Large intestine (tissue), 3 donors: ENCODE measurements around the gene OR4D1. TPM values are rescaled to one million over a fixed set of nuclear protein-coding genes. Genes with fewer than 3 reads are reported as not detected.
A peak's percentile ranks its signal among the peaks of the same experiment; 100 is the strongest.

Source experiments
- DNase-seq, 2 donors: peaks; one replicate each; pipeline versions ENCODE4 v3.0.0 to v3.0.0-alpha.2; 2013
- H3K27ac ChIP-seq: one replicate; pipeline ENCODE4 v1.5.1; 2013; ENCODE audit warnings: low read length
- H3K27me3 ChIP-seq: 2 replicates; pipeline ENCODE4 v1.6.1; 2013; ENCODE audit warnings: low read length; ENCODE audit not compliant: control insufficient read depth, insufficient read depth
- H3K36me3 ChIP-seq: 2 replicates; pipeline ENCODE4 v1.6.1; 2013; ENCODE audit warnings: low read length; ENCODE audit not compliant: control insufficient read depth, insufficient read depth
- H3K4me1 ChIP-seq: one replicate; pipeline ENCODE4 v1.6.1; 2013; ENCODE audit warnings: low read length; ENCODE audit not compliant: control insufficient read depth, insufficient read depth
- H3K4me3 ChIP-seq: one replicate; pipeline ENCODE4 v1.5.1; 2013; ENCODE audit warnings: low read length
- H3K9me3 ChIP-seq: one replicate; pipeline ENCODE4 v1.6.1; 2013; ENCODE audit warnings: mild to moderate bottlenecking, low read depth, low read length, moderate library complexity; ENCODE audit not compliant: control insufficient read depth
- WGBS: methylation state at CpG from one replicate; pipeline ENCODE4 v1.1.5; 2013; ENCODE audit warnings: low lambda C conversion rate; ENCODE audit not compliant: insufficient coverage; 5-methylcytosine and 5-hydroxymethylcytosine counted together
- polyA plus RNA-seq: library from polyadenylated mRNA; unstranded; fragments of 120-200 nt; gene quantifications from one replicate; pipeline ENCODE4 v1.2.1, GENCODE V29; 2013

OR4D1 gene
- polyA plus RNA-seq, 1 donor, result 0.01 TPM

DNA sequence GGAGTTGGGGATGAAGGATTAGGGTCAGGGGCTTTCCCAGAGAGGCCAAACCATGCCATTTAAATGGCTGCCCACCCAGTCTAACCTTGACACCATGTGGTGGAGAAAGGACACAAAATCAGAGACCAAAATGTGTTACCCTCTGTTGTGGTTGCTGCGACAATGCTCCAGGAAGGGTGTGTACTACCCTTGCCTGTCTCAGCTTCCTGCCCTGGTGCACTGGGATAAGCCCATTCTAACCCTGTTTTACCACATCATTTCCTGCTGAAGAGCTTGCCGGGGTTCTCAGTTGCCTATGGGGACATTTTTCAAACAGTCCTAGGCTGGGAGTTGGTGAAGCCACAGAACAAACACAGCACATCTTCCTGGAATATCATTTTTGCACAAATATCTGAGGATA, 4.9 kb downstream of the OR4D1 start:
- peaks cover 4% of the 10 kb centered on the region for H3K9me3 ChIP-seq
- H3K4me3 ChIP-seq, result no peak overlapping the region
- H3K27ac ChIP-seq, result no peak overlapping the region
- no peak for DNase-seq
- H3K4me1 ChIP-seq, result no peaks in the 10 kb centered on the region
- H3K36me3 ChIP-seq, result no peaks in the 10 kb centered on the region
- no CpG with 5 or more reads among the region's 2 CpGs for WGBS
- peaks cover 68% of the 10 kb centered on the region for H3K27me3 ChIP-seq

DNA sequence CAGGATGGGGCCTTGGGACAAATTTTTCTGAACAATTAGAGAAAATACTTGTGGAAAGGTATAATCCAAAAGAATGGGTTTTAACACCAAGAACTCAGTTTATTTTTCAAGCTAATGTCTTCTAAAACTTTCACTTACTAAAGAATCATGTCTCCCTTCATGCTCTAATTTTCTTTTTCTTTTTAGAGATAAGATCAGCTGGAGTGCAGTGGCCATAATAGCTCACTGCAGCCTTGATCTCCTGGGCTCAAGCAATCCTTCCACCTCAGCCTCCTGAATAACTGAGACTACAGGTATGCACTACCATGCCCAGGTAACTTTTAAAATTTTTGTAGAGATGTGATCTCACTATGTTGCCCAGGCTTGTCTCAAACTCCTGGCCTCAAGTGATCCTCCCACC, 5.5 kb downstream of the OR4D1 start:
- no peaks in the 10 kb centered on the region for H3K36me3 ChIP-seq
- H3K27ac ChIP-seq, result no peak overlapping the region
- no peaks in the 10 kb centered on the region for H3K4me1 ChIP-seq
- H3K4me3 ChIP-seq, result no peak overlapping the region
- H3K27me3 ChIP-seq, result peaks cover 64% of the 10 kb centered on the region
- no peak for DNase-seq
- peaks cover 4% of the 10 kb centered on the region for H3K9me3 ChIP-seq

DNA sequence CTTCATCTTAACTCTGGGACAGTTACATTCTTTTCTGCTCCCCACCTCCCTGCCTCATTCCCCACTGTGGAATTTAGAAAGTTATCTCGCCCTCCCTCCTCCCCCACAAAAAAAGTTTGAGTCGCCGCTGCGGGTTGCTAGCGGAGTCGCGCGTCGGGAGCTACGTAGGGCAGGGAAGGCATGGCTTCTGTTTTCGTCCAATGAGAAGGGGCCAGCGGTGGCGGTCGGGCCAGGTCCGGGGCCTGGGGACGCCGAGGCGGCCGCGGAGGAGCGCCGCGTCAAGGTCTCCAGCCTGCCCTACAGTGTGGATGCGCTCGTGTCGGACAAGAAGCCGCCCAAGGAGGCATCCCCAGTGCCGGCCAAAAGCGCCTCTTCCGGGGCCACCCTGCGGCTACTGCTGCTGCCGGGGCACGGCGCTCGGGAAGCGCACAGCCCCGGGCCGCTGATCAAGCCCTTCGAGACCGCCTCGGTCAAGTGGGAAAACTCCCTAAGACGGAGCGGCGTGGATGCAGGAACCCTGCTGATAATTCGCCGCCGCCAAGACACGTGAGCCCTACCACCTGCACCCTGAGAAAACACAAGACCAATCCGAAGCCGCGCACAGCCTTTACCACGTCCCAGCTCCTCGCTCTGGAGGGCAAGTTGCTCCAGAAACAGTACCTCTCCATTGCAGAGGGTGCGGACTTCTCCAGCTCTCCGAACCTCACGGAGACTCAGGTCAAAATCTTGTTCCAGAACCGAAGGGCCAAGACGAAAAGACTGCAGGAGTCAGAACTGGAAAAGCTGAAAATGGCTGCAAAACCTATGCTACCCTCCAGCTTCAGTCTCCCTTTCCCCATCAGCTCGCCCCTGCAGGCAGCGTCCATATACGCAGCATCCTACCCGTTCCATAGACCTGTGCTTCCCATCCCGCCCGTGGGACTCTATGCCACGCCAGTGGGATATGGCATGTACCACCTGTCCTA, 8.9 kb downstream of the OR4D1 start:
- no CpG with 5 or more reads among the region's 65 CpGs for WGBS
- Histone ChIP-seq H3K27ac (no peak overlapping the region), H3K4me1 (no peaks in the 10 kb centered on the region), H3K4me3 (peak overlapping the region; percentile 23), H3K36me3 (no peaks in the 10 kb centered on the region), H3K9me3 (peaks cover 4% of the 10 kb centered on the region), H3K27me3 (peaks cover 71% of the 10 kb centered on the region)
- DNase-seq, result peak in 1 of 2 donors; percentile 13

DNA sequence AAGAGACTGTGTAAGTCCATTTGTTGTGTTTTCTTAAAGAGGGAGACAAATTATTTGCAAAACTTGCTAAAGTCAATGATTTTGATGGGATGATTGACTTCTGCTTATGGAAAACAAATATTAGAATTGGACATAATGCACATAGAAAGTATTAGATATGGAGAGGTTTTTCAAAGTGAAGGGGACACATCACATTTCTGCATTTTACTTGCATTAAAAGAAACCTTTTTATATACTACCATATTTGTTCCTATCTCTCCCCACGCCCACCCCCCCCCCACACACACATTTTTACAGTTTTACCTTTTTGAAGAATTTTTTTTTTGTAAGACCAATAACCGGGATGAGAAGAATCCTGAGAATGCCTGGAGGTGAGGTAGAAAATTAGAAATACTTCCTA, 10.0 kb downstream of the OR4D1 start:
- Histone ChIP-seq H3K36me3 (no peaks in the 10 kb centered on the region), H3K27me3 (peaks cover 69% of the 10 kb centered on the region), H3K4me3 (no peak overlapping the region), H3K9me3 (peaks cover 4% of the 10 kb centered on the region), H3K27ac (no peak overlapping the region), H3K4me1 (no peaks in the 10 kb centered on the region)
- DNase-seq, result no peak
- 100% methylated on average over 1 of the region's 2 CpGs for WGBS

DNA sequence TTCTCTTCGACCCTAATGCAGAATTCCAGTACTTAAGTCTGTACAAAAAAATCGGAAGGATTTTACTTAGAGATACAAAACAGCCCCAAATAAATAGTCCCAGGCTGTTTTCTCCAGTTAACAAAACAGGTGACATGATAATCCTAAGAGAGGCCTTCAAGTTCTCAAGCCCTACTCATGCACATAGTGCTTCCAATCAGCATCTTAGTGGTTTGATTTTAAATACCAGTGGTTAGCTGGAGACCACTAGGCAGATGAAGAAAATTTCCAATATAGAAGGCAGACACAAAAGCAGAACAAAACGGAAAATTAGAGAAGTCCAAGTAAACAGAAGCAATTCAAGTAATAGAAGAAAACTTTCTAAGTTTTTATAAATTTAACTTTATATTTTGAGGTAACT, 13.4 kb downstream of the OR4D1 start:
- peaks cover 54% of the 10 kb centered on the region for H3K27me3 ChIP-seq
- no peak overlapping the region for H3K4me3 ChIP-seq
- peaks cover 4% of the 10 kb centered on the region for H3K9me3 ChIP-seq
- DNase-seq, result no peak
- H3K27ac ChIP-seq, result no peak overlapping the region
- no peaks in the 10 kb centered on the region for H3K4me1 ChIP-seq
- H3K36me3 ChIP-seq, result no peaks in the 10 kb centered on the region
- 67% methylated on average over 1 of the region's 3 CpGs for WGBS

DNA sequence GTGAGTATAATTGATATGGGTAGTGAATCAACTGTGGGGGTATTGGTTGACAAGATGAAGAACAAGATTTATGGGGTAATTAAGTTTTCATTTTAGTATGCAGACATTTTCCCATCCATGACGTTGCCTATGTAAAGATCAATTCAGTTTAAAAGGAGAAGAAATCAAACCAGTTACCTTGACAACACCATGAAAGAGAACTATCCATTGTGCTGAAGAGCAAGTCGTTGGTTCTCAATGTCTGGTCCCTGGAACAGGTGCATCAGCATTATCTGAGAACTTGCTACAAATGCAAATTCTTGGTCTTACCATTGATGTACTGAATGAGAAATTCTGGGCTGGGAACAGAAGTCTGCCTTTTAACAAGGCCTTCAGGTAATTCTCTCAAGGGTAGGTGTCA, 17.8 kb downstream of the OR4D1 start:
- no CpG with 5 or more reads among the region's 2 CpGs for WGBS
- Histone ChIP-seq H3K9me3 (no peaks in the 10 kb centered on the region), H3K4me3 (no peak overlapping the region), H3K4me1 (no peaks in the 10 kb centered on the region), H3K27ac (no peak overlapping the region), H3K27me3 (peaks cover 30% of the 10 kb centered on the region), H3K36me3 (no peaks in the 10 kb centered on the region)
- no peak for DNase-seq

DNA sequence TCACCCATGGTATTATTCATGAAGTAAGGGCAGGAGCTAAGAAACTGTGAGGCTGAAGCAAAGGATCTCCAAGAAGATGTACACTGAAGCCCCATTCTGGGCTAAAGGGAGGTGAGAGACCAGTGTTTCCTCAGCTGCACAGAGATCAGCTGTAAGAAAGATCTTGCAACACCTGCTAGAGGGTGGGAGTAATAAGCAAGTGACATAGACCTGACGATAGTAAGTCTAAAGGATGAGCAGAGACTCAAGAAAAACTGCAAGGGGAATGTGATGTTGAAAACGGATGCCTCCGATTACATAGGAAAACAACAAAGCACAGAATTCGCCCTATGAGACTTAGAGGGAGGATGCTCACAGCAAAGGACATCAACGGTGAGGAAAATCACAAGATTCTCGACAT, 18.5 kb downstream of the OR4D1 start, which contains the start of gene OR4D2:
TSS of gene OR4D2 (plus strand) at position 301 of the 400 bp plus-strand sequence. CDS start 2,674 bp downstream, outside the sequence.
- H3K4me3 ChIP-seq, result no peak within 1 kb of the TSS
- WGBS, result 47% methylated on average over 4 of the region's 6 CpGs
- H3K4me1 ChIP-seq, result no peaks in the 10 kb centered on the region
- peaks cover 24% of the 10 kb centered on the region for H3K27me3 ChIP-seq
- H3K9me3 ChIP-seq, result no peaks in the 10 kb centered on the region
- H3K36me3 ChIP-seq, result no peaks in the 10 kb centered on the region
- no peak within 1 kb of the TSS for H3K27ac ChIP-seq
- no peak for DNase-seq

DNA sequence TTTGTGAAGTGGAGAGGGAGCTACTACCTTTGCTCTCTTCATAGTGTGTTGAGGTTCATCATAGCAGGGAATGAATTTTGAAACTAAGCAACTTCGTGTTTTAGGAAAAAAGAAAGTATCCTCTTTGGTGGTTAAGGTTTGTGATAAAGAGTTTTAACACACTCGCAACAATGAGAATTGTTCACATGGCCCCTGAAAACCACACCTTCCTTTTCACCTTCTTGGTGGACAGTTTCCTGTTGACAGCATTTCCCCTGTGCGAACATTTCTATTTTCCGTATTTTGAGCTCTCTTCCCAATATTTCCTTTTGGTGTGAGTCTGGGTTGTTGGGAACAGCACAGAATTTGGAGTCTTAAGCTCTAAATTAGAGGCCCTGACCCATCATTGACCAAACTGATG, 22.4 kb downstream of the OR4D1 start:
- no peak overlapping the region for H3K4me3 ChIP-seq
- no peak for DNase-seq
- no peaks in the 10 kb centered on the region for H3K9me3 ChIP-seq
- no peak overlapping the region for H3K27ac ChIP-seq
- WGBS, result 58% methylated on average over 3 of the region's 4 CpGs
- no peaks in the 10 kb centered on the region for H3K4me1 ChIP-seq
- peaks cover 14% of the 10 kb centered on the region for H3K27me3 ChIP-seq
- no peaks in the 10 kb centered on the region for H3K36me3 ChIP-seq

DNA sequence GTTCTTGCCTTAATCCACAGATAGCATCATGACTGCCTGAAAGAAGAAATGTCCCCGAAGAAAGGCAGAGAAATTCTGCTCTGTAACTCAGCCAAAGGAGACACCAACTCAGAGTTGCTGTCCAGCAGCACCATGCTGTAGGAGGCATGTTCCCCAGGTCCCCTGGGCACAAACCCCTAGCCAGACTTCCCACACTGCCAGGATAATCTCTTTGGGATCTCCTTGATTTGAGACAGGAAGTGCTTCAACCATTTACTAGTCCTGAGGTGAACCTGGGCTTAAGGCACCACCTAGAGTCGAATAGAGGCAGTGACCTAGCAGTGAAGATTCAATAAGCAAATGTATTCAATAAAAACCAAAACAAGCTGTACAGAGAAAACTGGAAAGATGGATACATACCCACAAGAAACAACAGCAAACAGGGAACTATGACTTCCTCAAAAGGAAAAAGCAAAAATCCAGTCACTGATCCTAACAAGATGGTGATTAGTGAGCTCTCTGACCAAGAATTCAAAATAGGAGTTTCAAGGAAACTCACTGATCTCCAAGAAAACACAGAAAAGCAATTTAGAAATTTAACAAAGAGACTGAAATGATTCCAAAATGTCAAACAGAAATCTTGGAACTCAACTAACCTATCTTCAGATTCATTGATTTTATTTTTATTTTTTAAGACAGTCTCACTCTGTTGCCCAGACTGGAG, 24.3 kb downstream of the OR4D1 start:
- no peaks in the 10 kb centered on the region for H3K36me3 ChIP-seq
- no peak for DNase-seq
- 0% methylated on average over 1 of the region's 2 CpGs for WGBS
- H3K4me1 ChIP-seq, result no peaks in the 10 kb centered on the region
- peaks cover 6% of the 10 kb centered on the region for H3K27me3 ChIP-seq
- no peak overlapping the region for H3K27ac ChIP-seq
- no peaks in the 10 kb centered on the region for H3K9me3 ChIP-seq
- H3K4me3 ChIP-seq, result no peak overlapping the region

DNA sequence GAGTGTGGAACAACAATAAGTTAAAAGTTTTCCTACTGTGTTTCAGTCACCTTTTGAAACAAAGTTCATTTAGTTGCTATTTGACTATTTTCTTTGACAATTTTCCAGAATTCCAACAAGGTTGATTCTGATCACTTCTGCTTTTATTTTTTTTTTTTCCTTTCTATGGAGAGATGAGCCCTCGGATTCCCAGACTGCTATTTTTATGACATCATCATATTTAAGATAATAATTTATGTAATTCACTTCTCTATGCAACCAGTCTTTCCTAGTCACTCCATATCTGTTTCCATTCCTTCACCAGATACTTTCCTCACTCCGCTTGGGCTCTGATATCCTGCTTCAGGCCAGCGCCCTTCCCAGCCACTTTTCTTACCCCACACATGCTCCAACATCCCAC, 26.7 kb downstream of the OR4D1 start:
- Histone ChIP-seq H3K36me3 (no peaks in the 10 kb centered on the region), H3K27me3 (peaks cover 4% of the 10 kb centered on the region), H3K4me3 (no peak overlapping the region), H3K27ac (no peak overlapping the region), H3K4me1 (peaks cover 17% of the 10 kb centered on the region), H3K9me3 (no peaks in the 10 kb centered on the region)
- no peak for DNase-seq
- WGBS, result 51% methylated on average over 3 of the region's 3 CpGs
